Muscle of leg (tissue), 11 donors: ENCODE measurements around the gene XAGE3. TPM values are rescaled to one million over a fixed set of nuclear protein-coding genes. Genes with fewer than 3 reads are reported as not detected.
"Not testable (repeated sequence)": the region's sequence is repeated elsewhere in the genome, so short reads cannot be mapped to it uniquely, and the experiment has no call there.

Source experiments
- DNase-seq: peaks from one replicate; pipeline ENCODE4 v3.0.0; 2013
- H3K27ac ChIP-seq: one replicate; pipeline ENCODE4 v1.5.1; 2013; ENCODE audit warnings: mild to moderate bottlenecking, low read length, control low read depth
- H3K27me3 ChIP-seq: one replicate; pipeline ENCODE4 v1.6.1; 2013; ENCODE audit warnings: low read length; ENCODE audit not compliant: control insufficient read depth, insufficient read depth
- H3K36me3 ChIP-seq: one replicate; pipeline ENCODE4 v1.6.1; 2013; ENCODE audit warnings: low read length; ENCODE audit not compliant: control insufficient read depth, insufficient read depth
- H3K4me1 ChIP-seq: one replicate; pipeline ENCODE4 v1.6.1; 2013; ENCODE audit warnings: low read length; ENCODE audit not compliant: control insufficient read depth, insufficient read depth
- H3K4me3 ChIP-seq: one replicate; pipeline ENCODE4 v1.5.1; 2013; ENCODE audit warnings: low read length, control low read depth
- H3K9me3 ChIP-seq: replicated peaks from 2 replicates; pipeline ENCODE4 v1.6.1; 2013; ENCODE audit warnings: low read depth, low read length; ENCODE audit not compliant: control insufficient read depth
- WGBS: methylation state at CpG from one replicate; pipeline ENCODE4 v1.1.5; 2013; ENCODE audit warnings: missing lambda C conversion rate; ENCODE audit not compliant: insufficient coverage; 5-methylcytosine and 5-hydroxymethylcytosine counted together
- polyA plus RNA-seq, 8 donors: library from polyadenylated mRNA; unstranded; fragments of 120-200 nt; gene quantifications; one replicate each; pipeline versions ENCODE4 v1.2.1 to v1.2.3, GENCODE V29; 2013; ENCODE audit warnings: inconsistent platforms in 1 of 8, low replicate concordance in 1 of 8; ENCODE audit not compliant: insufficient read length in 8 of 8, insufficient read depth in 1 of 8
- total RNA-seq: library from RNA; stranded (reverse); fragments of 120-200 nt; gene quantifications from one replicate; pipeline ENCODE4 v1.2.4, GENCODE V29; 2013

Gene XAGE3
- total and polyA plus RNA-seq, 9 donors, result 0.18 to 0.56 TPM; not detected in 7

DNA sequence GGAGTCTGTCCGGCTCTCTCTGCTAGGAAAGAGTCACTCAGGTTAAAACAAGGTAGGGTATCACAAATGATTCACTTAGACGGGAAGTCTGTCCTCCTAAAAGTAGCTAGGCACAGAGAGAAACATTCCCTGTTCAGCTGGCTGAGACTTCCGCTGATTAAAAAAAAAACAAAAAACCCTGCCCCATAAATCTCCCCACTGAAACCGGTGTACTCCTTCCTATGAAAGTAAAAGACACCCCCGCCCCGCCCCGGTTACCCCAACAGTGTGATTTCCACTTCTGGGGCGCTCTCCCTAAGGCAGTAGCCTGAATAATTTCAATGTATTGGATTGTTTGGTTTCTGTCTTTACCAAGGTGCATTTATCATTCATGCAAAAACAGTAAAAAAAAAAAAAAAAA, 28.6 kb upstream of the XAGE3 start:
- DNase-seq, H3K9me3 ChIP-seq, H3K36me3 ChIP-seq, H3K4me1 ChIP-seq, H3K4me3 ChIP-seq, H3K27me3 ChIP-seq, H3K27ac ChIP-seq: not testable (repeated sequence)
- WGBS, result no CpG with 5 or more reads among the region's 8 CpGs

DNA sequence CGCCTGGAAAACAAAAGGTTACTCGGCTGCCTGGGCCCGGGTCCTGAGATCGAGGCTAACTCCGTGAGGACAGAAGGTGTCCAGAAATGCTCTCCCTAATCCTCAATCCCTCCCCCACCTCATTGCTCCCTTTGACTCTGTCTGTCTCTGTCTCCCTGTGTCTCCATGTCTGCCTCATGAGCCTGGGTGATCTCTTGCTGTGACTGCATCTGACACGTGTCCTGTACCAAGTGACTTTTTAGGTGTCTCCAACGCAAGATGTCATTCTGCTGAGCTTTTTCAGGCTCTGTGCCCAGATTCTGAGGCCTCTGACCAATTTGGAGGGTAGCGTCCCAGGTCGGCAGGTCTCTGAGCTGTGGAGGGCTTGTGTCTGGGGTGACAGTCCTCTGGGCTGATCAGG, 20.2 kb upstream of the XAGE3 start:
- no CpG with 5 or more reads among the region's 9 CpGs for WGBS
- not testable (repeated sequence) for H3K9me3 ChIP-seq, H3K4me1 ChIP-seq, H3K36me3 ChIP-seq, H3K27ac ChIP-seq, H3K4me3 ChIP-seq, DNase-seq, H3K27me3 ChIP-seq

DNA sequence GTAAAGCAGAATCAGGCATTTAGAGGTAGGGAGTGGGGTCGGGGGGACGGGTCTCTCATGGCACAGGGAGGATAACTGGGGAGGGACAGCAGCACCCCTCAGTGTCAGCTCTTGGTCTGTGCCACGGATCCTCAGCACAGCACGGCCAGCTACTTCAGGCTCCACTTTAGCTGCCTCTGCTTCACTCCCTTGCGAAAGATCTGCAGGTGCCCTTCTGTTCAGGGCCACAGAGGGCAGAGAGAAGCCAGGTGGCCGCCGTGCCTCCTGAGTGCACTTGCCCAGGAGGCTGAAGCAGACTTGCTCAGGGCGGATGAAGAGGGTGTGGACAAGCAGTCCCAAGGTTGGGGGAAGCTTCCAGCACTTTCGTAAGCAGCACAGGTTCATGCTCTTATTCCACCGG, 19.6 kb upstream of the XAGE3 start:
- WGBS, result no CpG with 5 or more reads among the region's 10 CpGs
- H3K4me3 ChIP-seq, H3K9me3 ChIP-seq, H3K4me1 ChIP-seq, H3K27ac ChIP-seq, DNase-seq, H3K36me3 ChIP-seq, H3K27me3 ChIP-seq: not testable (repeated sequence)

DNA sequence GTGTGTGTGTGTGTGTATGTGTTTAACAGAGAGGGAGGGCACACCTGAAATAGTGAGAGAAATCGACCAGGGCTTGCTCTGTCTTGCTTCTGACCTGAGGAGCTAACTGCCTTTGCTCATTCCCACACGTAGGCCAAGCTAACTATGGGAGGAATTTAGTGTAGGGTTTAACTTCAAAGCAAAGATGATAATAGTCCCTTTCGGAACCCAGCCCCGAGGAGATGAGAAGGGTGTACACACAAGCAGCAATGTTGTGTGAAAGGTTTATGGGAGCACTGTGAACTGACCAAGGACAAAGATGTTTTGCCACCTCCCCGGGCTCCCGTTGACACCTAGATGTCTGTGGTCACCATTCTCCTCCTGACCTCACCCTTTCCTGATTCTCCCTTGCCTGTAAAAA, 8.5 kb upstream of the XAGE3 start:
- DNase-seq, result not testable (repeated sequence)

DNA sequence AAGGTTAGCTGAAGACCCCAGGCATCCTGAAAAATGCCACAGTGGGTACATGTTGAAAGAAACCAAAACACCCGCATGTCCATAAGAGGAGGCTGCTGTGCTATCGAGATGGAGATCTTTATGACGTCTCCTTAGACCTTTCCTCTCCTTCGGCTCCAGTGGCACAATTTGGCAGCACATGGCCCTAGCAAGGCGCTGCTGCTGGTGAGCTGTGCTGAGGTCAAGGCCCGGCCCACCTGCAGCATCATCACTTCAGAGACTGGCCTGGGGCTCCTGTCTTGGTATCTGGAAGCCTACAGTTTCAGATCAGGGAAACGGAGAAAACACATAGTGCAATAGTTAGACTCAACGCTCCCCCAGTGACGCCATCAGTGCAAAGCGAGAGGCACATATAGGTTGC, 7.6 kb upstream of the XAGE3 start:
- H3K9me3 ChIP-seq, H3K4me1 ChIP-seq, H3K27ac ChIP-seq, H3K36me3 ChIP-seq, H3K4me3 ChIP-seq, DNase-seq: not testable (repeated sequence)
- 44% methylated on average over 3 of the region's 10 CpGs for WGBS
- H3K27me3 ChIP-seq, result peaks cover 30% of the 10 kb centered on the region

More for the DNA sequence above, 8.5 kb upstream of the XAGE3 start:
- not testable (repeated sequence) for H3K27ac ChIP-seq, H3K4me1 ChIP-seq, H3K9me3 ChIP-seq, H3K36me3 ChIP-seq, H3K4me3 ChIP-seq
- WGBS, result 75% methylated on average over 2 of the region's 6 CpGs
- H3K27me3 ChIP-seq, result peaks cover 28% of the 10 kb centered on the region

DNA sequence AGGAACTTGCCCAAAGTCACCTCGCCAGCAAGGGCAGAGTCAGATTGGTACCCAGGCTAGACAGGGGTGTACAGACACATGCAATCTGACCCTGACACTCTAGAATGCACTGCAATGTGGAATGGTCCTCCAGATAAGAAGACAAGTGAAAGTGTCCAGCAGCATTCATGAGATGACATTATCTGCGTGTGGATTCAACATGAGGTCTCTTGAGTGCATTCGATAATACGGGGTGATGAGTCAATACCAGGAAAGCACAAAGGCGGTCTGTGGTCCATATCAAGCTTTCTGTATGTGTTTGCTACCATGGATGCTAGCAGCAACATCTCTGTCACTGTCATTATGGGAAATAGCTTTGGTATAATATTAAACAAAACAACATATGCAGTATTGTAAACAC, 6.8 kb upstream of the XAGE3 start:
- Histone ChIP-seq H3K36me3 (no peaks in the 10 kb centered on the region), H3K27ac (no peak overlapping the region), H3K4me1 (no peaks in the 10 kb centered on the region), H3K9me3 (no peaks in the 10 kb centered on the region), H3K4me3 (no peak overlapping the region), H3K27me3 (peaks cover 35% of the 10 kb centered on the region)
- 53% methylated on average over 3 of the region's 5 CpGs for WGBS
- DNase-seq, result no peak

DNA sequence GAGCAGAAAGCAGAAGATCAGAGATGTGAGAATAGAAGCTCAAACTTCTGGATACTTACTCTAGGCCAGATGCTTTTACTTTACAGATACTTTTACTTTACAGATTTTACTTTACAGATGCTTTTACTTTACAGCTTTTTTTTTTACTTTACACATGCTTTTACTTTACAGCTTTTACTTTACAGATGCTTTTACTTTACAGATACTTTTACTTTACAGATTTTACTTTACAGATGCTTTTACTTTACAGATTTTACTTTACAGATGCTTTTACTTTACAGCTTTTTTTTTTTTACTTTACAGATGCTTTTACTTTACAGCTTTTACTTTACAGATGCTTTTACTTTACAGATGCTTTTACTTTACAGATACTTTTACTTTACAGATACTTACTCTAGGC, 5.9 kb upstream of the XAGE3 start:
- H3K27ac ChIP-seq, H3K4me3 ChIP-seq, H3K9me3 ChIP-seq, DNase-seq, H3K4me1 ChIP-seq, H3K36me3 ChIP-seq: not testable (repeated sequence)
- peaks cover 38% of the 10 kb centered on the region for H3K27me3 ChIP-seq

DNA sequence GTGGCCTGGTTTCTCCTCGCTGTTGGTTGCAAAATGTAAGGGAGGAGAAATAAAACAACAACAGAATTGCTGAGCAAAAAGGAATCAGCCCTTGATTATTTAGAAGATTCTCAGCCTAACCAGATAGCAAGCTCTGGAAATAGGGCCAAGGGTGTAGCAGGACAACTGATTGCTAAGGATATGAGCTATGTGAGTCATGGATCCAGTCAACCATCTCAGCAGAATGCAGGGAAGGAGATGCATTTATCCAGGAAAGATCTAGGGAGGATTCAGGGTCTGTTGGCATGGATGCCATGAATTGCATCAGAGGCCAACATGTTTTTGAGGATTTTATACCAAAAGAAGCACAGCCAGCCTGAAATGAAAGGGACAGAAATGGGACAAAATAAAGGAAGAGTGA, 2.2 kb upstream of the XAGE3 start:
- WGBS, result no CpG with 5 or more reads among the region's 1 CpG

DNA sequence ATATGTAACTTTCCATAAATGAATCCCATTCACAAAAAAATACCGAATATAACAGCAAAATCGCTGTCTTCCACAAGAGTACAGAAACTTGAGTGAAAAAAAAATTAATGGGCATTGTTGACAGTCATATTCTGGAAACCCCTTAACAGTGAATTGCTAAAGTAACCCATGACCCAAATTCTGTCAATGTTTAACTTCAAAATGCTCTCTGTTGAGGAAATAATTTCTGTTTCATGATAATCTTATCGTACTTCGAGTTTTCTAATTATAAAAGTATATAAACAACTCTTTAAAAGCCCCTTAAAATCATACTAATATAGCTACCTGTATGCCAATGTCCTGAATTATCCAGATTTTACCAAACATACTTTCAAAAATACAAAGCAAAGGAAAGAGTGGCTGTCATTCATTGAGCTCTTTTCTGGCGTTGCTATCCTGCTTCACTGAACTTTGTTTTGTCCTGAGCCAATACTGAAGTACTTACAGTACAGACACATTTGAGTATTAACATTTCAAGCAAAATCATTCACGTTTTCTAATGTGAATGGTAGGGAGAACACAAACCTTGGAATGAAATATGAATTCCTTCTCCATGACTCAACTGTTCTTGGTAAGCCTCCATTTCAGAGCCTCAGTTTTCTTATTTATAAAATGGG, 2.4 kb downstream of the XAGE3 start:
- H3K27me3 ChIP-seq, result peaks cover 35% of the 10 kb centered on the region
- DNase-seq, result no peak
- no peaks in the 10 kb centered on the region for H3K4me1 ChIP-seq
- no CpG with 5 or more reads among the region's 6 CpGs for WGBS
- no peak overlapping the region for H3K4me3 ChIP-seq
- no peaks in the 10 kb centered on the region for H3K9me3 ChIP-seq
- no peak overlapping the region for H3K27ac ChIP-seq
- H3K36me3 ChIP-seq, result no peaks in the 10 kb centered on the region

More for the DNA sequence above, 2.2 kb upstream of the XAGE3 start:
- no peak overlapping the region for H3K4me3 ChIP-seq
- H3K36me3 ChIP-seq, result no peaks in the 10 kb centered on the region
- no peak for DNase-seq
- no peaks in the 10 kb centered on the region for H3K9me3 ChIP-seq
- H3K27me3 ChIP-seq, result peaks cover 42% of the 10 kb centered on the region
- no peaks in the 10 kb centered on the region for H3K4me1 ChIP-seq
- no peak overlapping the region for H3K27ac ChIP-seq

DNA sequence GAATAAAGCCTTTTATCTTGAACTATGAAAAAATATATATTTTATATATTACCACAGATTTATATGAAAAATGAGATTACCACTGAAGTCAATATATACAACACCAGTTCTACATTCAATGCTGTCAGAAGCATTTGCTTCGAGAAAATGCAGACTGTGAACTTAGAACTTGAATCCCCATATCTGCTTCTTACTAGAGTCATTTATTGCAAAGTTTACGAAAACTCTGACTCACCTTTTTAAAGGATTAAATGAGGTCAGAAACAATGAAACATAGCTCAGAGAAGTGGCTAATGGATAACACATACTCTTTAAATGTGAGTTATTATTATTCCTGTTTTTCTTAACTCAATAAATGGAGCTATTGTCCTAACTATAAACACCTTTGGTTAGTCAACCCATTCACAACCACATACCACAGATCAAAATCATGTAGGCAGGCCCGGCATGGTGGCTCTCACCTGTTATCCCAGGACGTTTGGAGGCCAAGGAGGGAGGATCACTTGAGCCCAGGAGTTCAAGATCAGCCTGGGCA, 10.8 kb downstream of the XAGE3 start:
- not testable (repeated sequence) for H3K4me3 ChIP-seq, H3K9me3 ChIP-seq, H3K36me3 ChIP-seq, H3K4me1 ChIP-seq, DNase-seq, H3K27ac ChIP-seq
- peaks cover 23% of the 10 kb centered on the region for H3K27me3 ChIP-seq
- WGBS, result no CpG with 5 or more reads among the region's 4 CpGs
